ENCODE results near the gene RAP2A.

The RAP2A gene

DNA sequence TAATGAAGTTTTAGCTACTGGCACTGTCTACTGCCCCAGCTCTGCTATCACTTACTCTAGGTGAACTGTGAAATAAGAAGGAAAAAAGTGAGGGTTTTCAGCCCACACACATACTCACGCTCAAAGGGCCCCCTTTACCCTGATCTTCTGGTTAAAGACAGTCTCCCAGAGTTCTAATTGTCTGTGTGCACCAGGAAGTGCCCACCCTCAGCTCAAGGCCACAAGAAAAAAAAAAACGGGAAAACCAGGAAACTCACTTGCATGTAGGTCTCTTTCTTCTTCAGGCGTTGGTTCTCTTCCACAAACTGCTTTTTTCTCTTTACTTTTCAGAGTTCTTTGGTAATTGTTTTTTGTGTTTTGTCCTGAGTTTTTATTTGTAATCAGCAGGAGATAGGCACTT is 22.1 kb downstream of the RAP2A start:
- no peak for DNase-seq

DNA sequence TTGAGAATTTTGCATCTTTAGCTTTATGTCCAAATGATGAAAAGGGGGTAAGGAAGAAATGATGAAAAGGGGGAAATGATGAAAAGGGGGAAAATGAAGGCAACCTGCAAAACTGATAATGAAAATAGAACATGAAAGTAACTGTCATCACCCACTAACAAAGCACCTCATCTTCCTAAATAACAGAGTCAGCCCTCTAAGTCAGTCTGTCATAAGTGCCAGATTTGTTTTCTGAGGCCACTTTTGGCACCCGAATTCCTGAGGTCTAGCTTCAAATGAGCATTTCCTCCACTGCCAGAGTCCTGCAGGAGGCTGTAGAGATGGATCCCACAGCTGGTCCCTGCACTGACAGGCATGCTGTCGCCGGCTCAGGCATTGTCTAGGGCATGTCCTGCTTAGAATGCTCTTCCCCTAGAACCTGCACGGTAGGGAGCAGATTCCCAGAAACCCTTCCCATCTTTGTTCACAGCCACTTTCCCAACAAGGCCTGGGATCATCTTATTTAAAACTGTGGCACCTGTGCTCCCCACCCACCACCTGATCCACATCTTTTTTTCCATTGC is 25.3 kb downstream of the RAP2A start:
- DNase-seq, result no peak

DNA sequence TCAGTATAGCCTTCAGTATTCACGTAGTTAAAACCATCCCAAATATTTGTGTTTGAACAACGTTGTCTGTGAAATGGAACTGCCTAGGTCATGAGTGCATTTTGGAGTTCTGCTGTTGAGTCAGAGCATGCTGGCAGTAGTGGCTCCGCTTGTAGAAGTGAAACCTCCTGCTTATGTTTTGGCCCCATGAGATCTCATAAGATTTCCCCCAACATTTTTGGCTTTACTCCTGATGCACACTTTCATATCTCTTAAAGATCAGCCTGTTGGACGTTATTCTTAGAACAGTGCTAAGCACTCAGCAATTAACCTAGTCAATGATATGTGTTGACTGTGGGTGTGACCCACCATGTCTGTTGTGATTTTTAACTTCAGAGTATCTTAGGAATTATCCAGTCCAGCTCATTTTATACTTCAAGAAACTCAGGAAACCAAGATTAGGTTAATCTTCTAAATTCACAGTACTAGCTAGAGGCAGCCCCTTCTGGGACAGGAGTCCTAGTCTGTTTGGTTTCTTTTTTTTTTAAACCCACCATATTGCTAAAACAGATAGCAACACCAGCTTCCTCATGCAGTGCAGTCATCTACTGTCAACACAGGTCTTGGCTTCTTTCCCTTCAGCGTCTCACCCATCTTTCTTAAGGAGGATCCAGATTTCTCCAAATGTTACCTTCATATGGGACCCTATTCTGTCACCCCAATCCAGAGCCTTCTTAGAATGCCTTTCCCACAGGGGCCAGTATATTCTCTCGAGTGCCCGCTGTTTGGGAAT is 26.2 kb downstream of the RAP2A start:
- DNase-seq, result no peak

DNA sequence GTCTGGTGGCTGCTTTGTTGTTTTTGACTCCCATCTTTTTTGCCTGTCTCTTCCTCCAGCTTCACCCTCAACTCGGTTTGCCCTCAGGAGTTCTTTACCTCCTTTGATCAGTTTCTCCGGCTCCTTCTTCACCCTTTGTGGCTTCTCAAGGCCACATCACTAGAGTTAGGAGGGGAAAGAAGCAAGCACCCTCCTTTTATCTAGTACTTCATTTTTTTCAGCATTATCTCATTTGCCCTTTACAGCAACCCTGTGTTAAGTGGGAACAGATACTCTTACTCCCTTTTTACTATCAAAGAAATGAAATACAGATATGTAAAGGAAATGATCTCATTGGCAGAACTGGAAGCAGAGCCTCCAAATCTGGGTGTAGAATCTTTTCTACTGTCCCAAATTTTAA is 26.9 kb downstream of the RAP2A start:
- DNase-seq, result no peak

DNA sequence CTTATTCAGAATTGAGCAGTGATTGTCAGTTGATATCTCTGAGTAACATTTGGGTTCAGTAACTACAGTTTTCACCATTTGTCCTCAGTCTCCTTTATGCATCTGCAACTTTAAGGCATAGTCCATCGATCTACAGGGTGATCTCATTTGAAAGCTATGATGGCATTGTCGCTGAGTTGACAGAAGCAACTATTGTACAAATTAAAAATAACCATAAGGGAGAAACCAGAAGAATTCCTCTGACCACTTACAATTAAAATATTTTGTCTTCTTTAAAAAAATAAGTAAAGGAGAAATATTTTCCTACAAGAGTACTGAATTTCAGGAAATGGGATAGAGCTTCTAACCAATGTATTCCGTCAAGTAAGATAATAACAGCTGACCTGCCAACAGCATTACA is 30.6 kb downstream of the RAP2A start:
- DNase-seq, result no peak

DNA sequence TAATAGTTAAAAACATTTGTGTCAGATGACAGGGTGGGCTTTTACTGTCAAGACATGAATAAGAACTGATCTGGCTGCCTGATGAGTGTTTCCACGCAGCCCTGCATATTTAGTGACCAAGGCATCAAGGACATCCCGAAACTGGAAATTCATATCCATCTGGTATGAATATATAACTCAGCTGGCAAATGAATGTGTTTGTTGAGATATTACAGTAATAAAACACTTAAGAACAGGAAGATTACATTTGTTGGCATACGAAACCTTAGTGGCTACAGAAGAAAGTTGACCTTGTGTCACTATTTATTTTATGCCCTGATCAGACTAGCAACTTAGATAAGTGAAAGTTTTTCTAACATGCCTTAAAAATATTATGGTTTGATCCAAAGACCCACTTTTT is 32.8 kb downstream of the RAP2A start:
- no peak for DNase-seq

DNA sequence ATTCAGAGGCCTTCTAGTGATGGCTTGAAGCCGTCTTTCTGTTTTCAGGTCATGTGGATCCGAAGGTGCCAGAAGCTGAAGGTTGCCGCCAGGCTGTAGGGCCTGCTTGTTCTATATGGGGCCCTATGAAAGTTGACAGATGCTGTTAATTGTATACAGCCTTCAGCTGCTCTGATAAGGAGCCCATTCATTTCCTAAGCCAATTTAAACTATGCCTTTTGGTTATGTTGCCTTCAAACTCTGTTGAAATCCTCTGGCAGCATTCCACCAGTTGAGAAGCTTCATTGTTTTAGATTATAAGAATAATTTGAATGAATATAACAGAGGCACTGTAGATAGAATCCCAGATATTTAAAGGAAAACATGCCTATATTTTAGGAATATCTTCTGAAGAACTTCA is 34.4 kb downstream of the RAP2A start:
- no peak for DNase-seq

DNA sequence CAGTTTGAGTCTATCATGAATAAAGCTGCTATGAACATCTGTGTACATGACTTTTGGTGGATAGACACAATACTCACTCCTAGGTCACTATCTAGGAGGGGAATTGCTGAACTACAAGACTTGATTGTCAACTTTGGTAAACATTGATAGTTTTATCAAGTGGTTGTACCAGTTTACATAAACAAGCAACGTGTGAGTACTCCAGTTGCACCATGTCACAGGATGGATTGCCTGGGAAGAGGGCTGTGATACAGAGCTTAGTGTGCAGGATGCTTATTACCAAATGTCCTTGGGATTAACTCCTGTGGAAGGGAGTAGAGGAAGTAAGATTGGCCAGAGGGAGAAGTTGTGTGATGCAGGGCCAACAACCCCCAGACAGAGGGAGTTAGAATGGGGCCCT is 37.7 kb downstream of the RAP2A start:
- DNase-seq, result no peak

DNA sequence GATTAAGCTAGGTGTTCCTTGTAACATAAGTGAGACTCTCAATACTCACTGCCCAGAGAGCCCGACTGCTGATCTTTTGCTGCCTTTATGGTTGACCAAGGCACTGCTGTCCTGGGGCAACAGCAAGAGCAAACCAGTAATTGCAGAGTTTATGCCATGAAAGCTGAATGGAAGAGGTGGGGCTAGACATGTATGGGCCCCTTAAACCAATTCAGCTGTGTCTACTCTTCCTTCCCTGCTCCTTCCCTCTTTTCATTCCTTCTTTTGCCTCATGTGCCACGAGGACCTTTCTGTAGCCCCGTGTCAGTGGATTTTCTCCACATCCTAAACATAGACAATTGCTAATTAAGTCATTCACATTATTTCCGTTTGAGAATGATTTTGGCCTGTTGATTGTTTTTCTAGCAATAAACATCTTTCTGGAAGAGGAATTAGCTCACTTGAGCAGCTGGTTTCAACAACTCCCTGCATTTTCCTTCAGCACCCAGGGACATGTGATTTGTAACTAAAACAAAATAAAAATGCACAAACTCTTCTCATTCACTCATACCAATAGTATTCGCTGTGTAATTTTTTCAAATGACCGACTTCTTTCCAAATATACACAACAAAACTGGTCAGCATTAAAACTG is 40.5 kb downstream of the RAP2A start:
- DNase-seq, result no peak

DNA sequence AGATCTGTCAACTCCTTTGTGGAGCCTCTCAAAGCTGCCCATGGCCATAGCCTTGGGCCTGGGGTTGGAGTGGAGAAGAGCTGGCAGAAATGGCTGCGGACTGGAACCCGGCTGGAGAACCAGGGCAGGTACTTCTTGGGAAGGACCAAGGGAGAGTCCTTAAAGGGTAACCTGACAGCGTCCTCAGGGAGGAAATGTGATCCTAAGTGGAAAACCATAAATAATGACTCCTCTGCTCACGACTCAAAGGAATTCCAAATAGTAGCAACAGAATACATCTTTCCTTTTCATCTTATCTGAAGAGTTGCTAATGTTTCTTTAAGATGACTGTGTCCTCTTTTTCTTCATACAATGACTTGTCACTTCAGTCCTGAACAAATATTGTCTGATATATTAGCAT is 41.0 kb downstream of the RAP2A start:
- no peak for DNase-seq

DNA sequence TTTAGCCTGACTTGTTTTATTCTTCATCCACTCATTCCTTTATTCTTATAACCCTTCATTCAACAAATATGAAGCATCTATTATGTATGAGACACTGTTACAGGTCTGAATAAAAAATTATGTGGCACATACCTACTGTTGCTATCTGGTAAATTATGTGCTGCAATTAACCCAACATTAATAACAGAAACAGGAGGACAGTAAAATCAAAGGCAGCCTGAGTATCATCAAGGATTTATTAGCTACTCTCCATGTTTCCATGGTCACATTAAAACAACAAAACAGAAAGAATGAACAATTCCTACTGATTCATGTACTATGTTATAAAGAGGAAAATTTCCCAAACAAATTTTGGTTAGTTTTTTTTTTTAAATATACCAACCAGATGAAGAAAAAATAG is 43.9 kb downstream of the RAP2A start:
- DNase-seq, result no peak

DNA sequence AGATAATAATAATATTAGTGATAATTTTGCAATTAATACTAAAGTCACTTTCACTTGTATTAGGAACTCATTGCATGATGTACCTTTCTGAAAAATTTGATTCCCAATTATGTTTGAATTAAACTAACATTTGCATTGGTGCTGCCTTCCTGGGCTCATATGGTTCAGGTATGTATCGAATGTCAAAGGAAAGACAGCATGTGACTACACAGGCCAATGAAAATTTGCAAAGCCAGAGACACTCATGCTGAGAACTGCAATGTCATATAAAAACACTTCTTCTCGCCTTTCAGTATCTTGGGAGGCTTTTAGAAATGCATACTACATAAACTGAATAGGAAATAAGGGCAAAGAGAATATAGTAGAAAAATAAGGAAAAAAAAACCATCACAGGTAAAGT is 44.3 kb downstream of the RAP2A start:
- no peak for DNase-seq

DNA sequence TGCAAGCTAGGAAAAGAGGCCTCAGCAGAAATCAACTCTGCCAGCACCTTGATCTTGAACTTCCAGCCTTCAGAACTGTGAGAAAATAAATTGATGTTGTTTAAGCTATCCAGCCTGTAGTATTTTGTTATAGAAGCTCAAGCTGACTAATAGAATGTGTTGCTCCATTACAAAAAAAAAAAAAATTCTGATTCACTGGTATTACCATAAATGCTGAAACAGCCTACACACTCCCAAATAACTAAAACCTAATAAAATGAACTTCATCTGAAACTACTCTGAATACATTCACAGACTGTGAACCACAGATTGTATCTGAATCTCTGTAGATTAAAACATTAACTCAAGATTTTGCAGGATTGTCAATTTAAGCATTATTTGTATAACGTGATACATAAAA is 49.5 kb downstream of the RAP2A start:
- DNase-seq, result no peak

DNA sequence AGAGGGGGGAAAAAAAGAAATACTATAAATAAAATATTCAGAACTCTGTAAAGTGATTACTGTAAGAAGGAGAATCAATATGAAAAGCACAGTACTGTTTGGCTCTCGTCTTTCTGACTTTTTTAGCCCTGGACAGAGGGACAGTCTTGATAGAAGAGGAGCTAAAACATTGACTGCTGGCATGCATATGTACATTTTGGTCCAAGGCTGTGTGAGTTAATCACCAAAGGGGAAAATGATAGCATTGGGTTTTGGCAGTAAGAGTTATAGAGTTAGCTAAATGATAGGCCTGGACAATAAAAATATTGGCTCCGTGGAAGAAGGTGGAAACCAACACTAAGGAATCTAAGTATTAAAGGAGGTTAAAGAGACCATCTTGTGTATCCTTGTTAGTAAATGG is 50.3 kb downstream of the RAP2A start:
- DNase-seq, result no peak

DNA sequence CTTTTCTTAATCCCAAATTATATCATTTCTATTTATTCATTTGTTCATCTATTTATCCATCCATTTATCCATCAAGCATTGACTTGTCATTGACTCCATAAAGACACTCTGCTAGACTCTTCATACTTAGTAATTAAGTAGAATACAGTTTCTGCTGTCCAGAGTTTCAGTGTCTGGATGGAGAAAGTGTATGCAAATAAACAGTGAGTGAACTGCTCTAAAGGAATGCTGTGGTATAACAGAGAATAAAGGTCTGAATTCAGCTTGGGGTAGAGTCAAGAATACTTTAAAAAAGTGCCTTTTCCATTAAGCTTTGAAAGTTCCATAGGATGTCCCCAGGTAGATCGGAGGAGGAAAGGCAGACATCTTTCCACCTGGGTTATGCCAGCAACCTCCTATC is 51.4 kb downstream of the RAP2A start:
- no peak for DNase-seq

DNA sequence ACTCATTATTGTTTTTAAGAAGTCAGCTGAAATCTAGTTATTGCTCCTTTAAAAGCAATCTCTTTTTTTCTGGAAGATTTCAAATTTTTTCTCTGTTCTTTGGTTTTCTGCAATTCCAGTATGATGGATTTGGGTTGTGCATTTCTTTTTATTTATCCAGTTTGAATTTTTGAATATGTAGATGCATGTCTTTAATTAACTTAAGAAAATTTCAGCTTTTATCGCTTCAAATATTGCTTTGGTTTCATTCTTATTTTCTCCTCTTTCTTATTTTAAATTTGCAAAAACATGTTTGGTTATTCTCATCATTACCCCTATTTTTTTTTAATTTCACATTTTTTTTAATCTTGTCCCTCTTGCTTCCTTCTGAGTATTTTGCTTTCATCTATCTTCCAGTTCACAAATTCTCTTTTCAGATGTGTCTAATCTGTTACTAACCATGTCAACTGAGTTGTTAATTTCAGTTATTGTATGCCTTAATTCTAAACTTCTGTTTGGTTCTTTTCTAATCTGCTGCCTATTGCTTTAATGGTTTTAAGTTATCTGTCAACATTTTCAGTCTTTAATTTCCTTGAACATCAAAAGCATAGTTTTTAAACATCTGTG is 56.8 kb downstream of the RAP2A start:
- no peak for DNase-seq

DNA sequence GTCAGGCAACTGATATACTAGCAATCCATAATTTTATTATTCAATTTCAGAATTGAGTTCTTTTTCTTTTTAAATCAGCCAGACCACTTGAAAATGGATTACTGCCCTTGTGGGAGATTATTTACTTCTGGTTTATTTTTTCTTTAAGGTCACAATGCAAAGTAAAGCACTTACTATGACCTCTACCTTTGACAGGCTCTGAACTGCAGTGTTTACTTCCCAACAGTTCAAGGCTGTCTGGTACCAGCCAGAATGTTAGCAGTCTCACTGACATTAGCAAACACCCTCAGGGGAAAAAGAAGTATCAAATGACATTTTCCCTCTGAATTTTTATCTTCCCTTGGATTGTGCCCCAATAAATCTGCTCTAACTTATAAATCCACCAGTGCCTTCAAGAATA is 57.5 kb downstream of the RAP2A start:
- DNase-seq, result no peak

DNA sequence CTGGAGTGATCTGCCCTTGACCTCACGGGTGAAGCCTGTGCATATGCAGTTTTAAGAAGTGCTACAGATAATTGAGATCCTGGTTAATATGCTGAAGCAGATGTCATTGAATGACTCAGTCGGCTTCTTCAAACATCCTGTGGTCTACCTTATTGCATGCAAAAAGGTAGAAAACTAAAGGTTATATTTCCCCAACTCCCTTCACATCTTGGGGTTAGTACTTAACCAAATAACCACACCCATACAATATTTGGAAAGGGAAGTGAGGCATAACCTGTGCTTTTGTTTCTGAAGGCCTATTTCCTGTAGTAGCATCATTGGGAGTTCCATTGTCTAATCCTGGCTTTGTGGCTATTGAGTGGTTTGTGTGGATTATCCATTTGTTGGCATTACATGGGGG is 58.3 kb downstream of the RAP2A start:
- no peak for DNase-seq

DNA sequence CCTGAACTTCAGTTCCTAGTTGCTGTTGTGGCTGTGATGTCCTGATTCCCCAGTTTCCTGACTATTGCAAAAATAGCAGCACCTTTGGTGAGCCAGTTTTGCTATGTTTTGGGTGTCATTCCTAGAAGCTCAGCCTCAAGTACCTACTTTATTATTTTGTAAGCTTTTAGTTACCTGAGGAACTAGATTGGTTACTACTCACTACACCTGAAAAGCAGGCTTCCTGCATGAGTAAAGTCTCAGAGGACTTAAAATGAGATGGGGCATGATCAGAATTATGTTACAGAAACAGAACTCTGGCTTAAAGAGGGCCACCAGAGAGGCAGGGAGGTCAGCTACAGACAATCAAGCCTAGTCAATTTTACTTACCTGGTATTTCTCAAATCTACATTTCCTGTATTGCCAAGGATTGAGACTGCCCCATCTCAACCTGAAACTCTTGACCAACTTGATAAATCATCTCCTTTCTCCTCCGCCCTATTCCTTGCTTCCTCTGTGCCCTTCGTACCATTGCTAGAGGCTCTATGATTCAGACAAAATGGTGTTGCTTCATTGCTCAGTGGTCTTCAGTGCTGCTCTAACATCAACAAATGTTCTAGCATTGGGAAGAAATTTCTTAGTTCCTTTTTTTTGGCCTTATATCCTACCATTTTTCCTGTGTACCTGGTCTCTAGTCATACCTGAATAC is 58.9 kb downstream of the RAP2A start:
- DNase-seq, result no peak

DNA sequence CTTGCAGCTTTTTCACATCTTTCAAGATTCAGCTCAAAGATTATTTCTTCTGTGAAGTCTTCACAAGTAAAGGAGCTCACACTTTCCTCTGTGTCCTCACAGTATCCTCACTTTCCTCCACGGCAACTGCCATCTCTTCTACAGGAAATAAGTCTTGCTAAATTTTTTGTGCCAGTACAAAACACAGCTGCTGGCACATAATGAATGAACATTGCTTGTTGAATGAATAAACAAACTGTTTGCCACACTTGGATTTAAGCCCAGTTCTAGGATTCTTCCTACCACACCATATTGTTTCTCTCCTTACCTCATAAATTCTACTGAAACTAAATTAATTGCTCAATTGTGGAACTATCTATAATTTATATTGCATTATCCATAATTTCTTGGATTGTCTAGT is 59.5 kb downstream of the RAP2A start:
- no peak for DNase-seq

DNA sequence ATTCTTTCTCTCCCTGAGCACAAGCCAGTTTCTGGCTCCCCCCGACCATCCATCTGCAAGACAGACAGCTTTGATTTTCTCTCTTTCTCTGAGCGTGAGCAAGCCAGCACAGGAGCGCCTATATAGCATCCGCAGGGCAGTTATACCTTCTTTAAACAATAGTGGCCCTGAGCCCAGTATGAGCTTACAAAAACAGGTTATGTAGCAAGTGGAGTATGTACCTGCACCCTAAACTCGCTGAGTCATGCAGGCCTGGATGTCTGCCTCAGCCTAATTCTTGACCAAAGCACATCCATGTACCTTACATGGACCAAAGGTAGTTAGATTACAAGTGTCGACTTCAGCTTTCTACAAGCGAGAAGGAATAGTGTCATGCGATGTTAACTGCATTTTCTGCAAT is 61.7 kb downstream of the RAP2A start:
- DNase-seq, result no peak

DNA sequence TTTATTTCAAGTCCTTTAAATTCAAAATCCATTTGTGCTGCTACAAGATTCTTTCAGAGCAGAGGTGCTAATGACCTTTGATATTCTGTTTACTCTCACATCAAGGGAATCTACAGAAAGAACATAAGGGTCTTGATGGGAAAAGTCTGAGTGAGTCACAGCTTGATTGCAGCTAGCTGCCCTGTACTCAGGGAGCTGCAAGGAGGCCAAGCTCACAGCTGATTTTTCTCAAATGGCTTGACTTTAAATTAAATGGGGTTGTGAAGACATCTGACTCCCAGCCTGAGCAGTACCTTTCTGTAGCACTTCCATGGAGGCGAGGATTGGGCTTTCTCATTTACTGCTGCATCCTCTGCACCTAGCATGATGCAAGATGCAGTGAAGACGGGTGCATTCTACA is 62.5 kb downstream of the RAP2A start:
- no peak for DNase-seq

DNA sequence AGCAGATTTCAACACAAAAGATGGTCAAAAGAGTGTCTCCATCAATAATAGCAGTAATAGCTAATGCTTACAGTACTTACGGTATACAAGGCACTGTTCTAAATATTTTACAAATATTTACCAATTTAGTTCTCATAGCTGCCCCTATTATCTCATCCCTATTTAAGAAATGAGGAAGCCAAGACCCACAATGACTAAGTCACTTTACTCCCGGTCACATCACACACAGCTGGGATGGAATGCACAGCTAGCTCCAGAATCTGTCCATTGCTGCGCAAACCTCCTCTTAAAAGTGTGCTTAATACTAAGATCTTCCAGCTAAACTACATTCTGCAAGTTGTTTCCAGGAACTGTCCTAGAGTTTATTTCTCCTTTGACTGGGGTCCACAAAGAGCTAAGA is 63.4 kb downstream of the RAP2A start:
- DNase-seq, result no peak

DNA sequence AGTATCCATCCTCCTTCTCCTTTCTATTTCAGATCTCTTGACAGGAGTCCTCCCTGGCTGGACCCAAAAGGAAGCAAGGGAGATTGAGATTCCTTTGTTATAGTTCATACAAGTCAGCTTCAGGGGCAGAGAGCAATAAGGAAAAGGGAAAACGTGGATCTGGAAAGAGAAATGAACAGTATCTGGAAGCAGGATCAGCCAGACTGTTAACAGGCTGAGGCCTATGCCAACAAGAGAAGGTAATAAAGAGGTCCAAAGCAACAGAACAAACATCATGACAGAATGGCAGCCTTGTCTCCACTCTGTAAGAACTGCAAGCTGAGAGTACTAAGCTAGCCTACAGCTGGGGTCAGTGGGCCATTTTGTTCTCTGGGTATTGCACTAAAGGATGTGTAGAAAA is 64.5 kb downstream of the RAP2A start:
- no peak for DNase-seq
